ENCODE data around the gene AGAP1.

DNA sequence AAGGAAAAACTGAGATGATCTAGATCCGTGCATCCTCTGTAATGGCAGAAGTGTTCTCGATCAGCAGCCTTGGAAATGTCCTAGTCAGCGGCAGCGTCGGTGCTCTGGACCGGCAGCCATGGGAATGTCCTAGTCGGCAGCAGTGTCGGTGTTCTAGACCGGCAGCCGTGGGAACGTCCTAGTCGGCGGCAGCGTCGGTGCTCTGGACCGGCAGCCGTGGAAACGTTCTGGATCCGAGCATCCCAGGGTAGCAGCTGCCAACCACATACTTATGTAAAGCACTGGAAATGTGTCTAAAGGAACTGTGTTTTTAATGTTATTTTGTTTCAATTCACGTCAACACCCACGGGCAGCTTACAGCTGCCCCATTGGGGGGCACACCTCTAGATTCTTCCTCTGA, 615.6 kb downstream of the AGAP1 start:
- TF ChIP-seq, protein P1, sequence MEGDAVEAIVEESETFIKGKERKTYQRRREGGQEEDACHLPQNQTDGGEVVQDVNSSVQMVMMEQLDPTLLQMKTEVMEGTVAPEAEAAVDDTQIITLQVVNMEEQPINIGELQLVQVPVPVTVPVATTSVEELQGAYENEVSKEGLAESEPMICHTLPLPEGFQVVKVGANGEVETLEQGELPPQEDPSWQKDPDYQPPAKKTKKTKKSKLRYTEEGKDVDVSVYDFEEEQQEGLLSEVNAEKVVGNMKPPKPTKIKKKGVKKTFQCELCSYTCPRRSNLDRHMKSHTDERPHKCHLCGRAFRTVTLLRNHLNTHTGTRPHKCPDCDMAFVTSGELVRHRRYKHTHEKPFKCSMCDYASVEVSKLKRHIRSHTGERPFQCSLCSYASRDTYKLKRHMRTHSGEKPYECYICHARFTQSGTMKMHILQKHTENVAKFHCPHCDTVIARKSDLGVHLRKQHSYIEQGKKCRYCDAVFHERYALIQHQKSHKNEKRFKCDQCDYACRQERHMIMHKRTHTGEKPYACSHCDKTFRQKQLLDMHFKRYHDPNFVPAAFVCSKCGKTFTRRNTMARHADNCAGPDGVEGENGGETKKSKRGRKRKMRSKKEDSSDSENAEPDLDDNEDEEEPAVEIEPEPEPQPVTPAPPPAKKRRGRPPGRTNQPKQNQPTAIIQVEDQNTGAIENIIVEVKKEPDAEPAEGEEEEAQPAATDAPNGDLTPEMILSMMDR (IDR thresholded peaks at IDR 0.05) = no peak
- TF ChIP-seq POLR2A (IDR thresholded peaks at IDR 0.05) (no peak), POLR2AphosphoS5 (IDR thresholded peaks at IDR 0.05) (no peak)
